DOHH2 (cell line): ENCODE results near the gene SECISBP2.

ENCODE experiments used
- H3F3A ChIP-seq: fragments of 200-600 bp; sonication (generic), shearing (Covaris generic); 2 replicates; pipeline ENCODE4 v1.6.0; 2016; ENCODE audit warnings: antibody characterized with exemption, mild to moderate bottlenecking; ENCODE audit not compliant: control insufficient read depth, insufficient read depth
- H3K27ac ChIP-seq: fragments of 200-600 bp; sonication (generic); 2 replicates; pipeline ENCODE4 v1.5.1; 2014; ENCODE audit warnings: low read depth, mild to moderate bottlenecking, low read length, moderate library complexity
- H3K27me3 ChIP-seq: fragments of 200-600 bp; sonication (generic); 2 replicates; pipeline ENCODE4 v1.6.1; 2014; ENCODE audit warnings: mild to moderate bottlenecking, low read length, mixed read lengths; ENCODE audit not compliant: control insufficient read depth
- H3K36me3 ChIP-seq: fragments of 200-600 bp; sonication (generic); 2 replicates; pipeline ENCODE4 v1.6.1; 2014; ENCODE audit warnings: mild to moderate bottlenecking, low read length, moderate library complexity, mixed read lengths; ENCODE audit not compliant: control insufficient read depth
- H3K4me1 ChIP-seq: fragments of 200-600 bp; sonication (generic); 2 replicates; pipeline ENCODE4 v1.6.1; 2014; ENCODE audit warnings: mild to moderate bottlenecking, low read length, mixed read lengths; ENCODE audit not compliant: control insufficient read depth
- H3K4me2 ChIP-seq: fragments of 200-600 bp; sonication (generic); 2 replicates; pipeline ENCODE4 v1.6.0; 2014; ENCODE audit warnings: mild to moderate bottlenecking, low read length, moderate library complexity
- H3K4me3 ChIP-seq: fragments of 200-600 bp; sonication (generic); 2 replicates; pipeline ENCODE4 v1.5.1; 2014; ENCODE audit warnings: mild to moderate bottlenecking, low read length, mixed read lengths
- H3K79me2 ChIP-seq: fragments of 200-600 bp; sonication (generic); 2 replicates; pipeline ENCODE4 v1.6.1; 2014; ENCODE audit warnings: mild to moderate bottlenecking, low read length, mixed read lengths; ENCODE audit not compliant: control insufficient read depth
- H3K9me2 ChIP-seq: fragments of 200-600 bp; sonication (generic); replicated peaks from 2 replicates; pipeline ENCODE4 v1.6.1; 2014; ENCODE audit warnings: mild to moderate bottlenecking, low read length, mixed read lengths; ENCODE audit not compliant: control insufficient read depth
- H3K9me3 ChIP-seq: fragments of 200-600 bp; sonication (generic); 2 replicates; pipeline ENCODE4 v1.6.1; 2014; ENCODE audit warnings: antibody characterized with exemption, low read length, mixed read lengths; ENCODE audit not compliant: control insufficient read depth, insufficient read depth
- H4K20me1 ChIP-seq: fragments of 200-600 bp; sonication (generic); 2 replicates; pipeline ENCODE4 v1.6.0; 2014; ENCODE audit warnings: low read depth, mild to moderate bottlenecking, antibody characterized with exemption, low read length, moderate library complexity; ENCODE audit not compliant: control insufficient read depth, insufficient read depth
- CTCF ChIP-seq: fragments of 200-600 bp; sonication (generic); IDR thresholded peaks from one replicate; pipeline ENCODE4 v1.5.1; 2014; ENCODE audit warnings: antibody characterized with exemption, mild to moderate bottlenecking, low read depth, low read length; ENCODE audit not compliant: poor library complexity, severe bottlenecking
- EZH2phosphoT487 ChIP-seq: fragments of 200-600 bp; sonication (generic); IDR thresholded peaks from 2 replicates; pipeline ENCODE4 v1.6.1; 2017; ENCODE audit warnings: borderline replicate concordance, mild to moderate bottlenecking, antibody characterized with exemption, low read length, moderate library complexity, mixed read lengths

Gene SECISBP2

DNA sequence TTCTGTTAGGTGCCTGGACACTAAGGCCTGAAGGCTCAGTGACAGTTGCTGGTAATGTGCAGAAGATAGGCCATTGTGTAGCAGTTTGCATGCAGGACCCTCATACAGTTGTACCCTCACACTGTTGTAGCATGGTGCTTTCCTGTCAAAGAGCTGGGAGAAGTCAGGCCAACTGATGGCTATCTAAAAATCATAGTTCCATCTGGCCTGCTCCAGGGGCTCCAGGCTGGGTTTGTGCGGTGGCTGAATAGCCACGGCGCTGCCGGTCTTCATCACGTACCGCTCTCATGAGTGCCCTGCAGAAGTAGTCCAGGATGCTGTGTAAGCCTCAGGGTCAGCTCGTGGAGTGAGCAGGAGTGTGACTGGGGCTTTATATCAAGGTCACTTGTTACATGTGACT is 12.2 kb downstream of the SECISBP2 start:
- H3K27me3 ChIP-seq = no peaks in the 10 kb centered on the region
- no peaks in the 10 kb centered on the region for H3F3A ChIP-seq
- peaks cover 92% of the 10 kb centered on the region for H3K36me3 ChIP-seq
- no peak overlapping the region for H3K4me2 ChIP-seq
- TF ChIP-seq CTCF (no peak), EZH2phosphoT487 (no peak)
- H4K20me1 ChIP-seq = no peaks in the 10 kb centered on the region
- H3K4me1 ChIP-seq = no peaks in the 10 kb centered on the region
- H3K9me3 ChIP-seq = no peaks in the 10 kb centered on the region
- no peak overlapping the region for H3K27ac ChIP-seq
- H3K79me2 ChIP-seq = peaks cover 4% of the 10 kb centered on the region
- no peak overlapping the region for H3K4me3 ChIP-seq
- H3K9me2 ChIP-seq = no peaks in the 10 kb centered on the region

DNA sequence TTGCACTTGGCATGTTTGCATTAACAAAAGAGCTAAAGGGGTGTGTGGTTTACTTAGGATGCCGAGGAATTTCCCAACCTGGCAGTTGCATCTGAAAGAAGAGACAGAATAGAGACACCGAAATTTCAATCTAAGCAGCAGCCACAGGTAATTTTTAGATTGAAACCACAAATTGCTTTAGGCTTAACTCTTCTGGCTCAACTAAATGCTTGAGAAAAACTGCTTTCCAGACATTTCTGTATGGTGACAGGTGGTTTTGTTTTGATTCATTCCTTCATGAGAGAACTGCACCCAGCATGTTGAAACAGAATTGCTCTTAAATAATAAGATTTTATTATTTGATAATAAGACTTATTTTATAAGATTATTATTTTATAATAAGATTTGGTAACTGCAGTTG is 21.5 kb downstream of the SECISBP2 start:
- H4K20me1 ChIP-seq = no peaks in the 10 kb centered on the region
- H3K79me2 ChIP-seq = peaks cover 3% of the 10 kb centered on the region; the same call in 1 of the 2 replicates
- TF ChIP-seq EZH2phosphoT487 (no peak), CTCF (no peak)
- no peaks in the 10 kb centered on the region for H3K9me2 ChIP-seq
- H3K27me3 ChIP-seq = no peaks in the 10 kb centered on the region
- H3K4me1 ChIP-seq = no peaks in the 10 kb centered on the region
- no peak overlapping the region for H3K4me3 ChIP-seq
- H3K4me2 ChIP-seq = no peak overlapping the region
- no peaks in the 10 kb centered on the region for H3K9me3 ChIP-seq
- peaks cover 94% of the 10 kb centered on the region for H3K36me3 ChIP-seq
- no peak overlapping the region for H3K27ac ChIP-seq
- no peaks in the 10 kb centered on the region for H3F3A ChIP-seq

- Histone ChIP-seq H3K27ac (no peak overlapping the region), H3K36me3 (peaks cover 96% of the 10 kb centered on the region), H3K9me3 (no peaks in the 10 kb centered on the region), H3K4me2 (no peak overlapping the region), H3K9me2 (no peaks in the 10 kb centered on the region), H3K4me3 (no peak overlapping the region), H3K79me2 (peaks cover 7% of the 10 kb centered on the region; the same call in 1 of the 2 replicates), H3K4me1 (no peaks in the 10 kb centered on the region), H3F3A (no peaks in the 10 kb centered on the region), H4K20me1 (no peaks in the 10 kb centered on the region), H3K27me3 (no peaks in the 10 kb centered on the region)
- TF ChIP-seq CTCF = no peak
- no peak for TF ChIP-seq EZH2phosphoT487
Measured at GRCh38 chr9:89340332-89340731, 22.0 kb downstream of the SECISBP2 start.
